GM12878 (cell line): ENCODE measurements around the gene BAZ2B. TPM values are rescaled to one million over a fixed set of nuclear protein-coding genes. Genes with fewer than 3 reads are reported as not detected.

Experiments used
- ATAC-seq: fragments of 200-7000 bp; cut with Tn5 transposase; 3 replicates; pipeline ENCODE4 v1.9.1; 2020; ENCODE audit warnings: mild to moderate bottlenecking, moderate library complexity
- BruUV-seq: library from RNA; stranded (reverse); fragments of 400-500 nt; replicated peaks from 2 replicates; lab custom pipeline; 2021; lab: Mats Ljungman, UMichigan
- CTCF ChIA-PET: fragments of 300-600 bp; sonication (Branson Sonifier 250); formaldehyde crosslinking; extraction: SDS; loops from one replicate; lab custom pipeline; 2021; ENCODE audit warnings: inconsistent platforms; lab: Yijun Ruan, JAX
- POLR2A ChIA-PET: fragments of 350-600 bp; formaldehyde crosslinking; extraction: SDS; loops from one replicate; lab custom pipeline; 2021; ENCODE audit warnings: inconsistent platforms; lab: Charles Lee
- RAD21 ChIA-PET: fragments of 300-600 bp; sonication (Branson Sonifier 250); formaldehyde crosslinking; loops from one replicate; lab custom pipeline; 2023; ENCODE audit warnings: antibody characterized with exemption; ENCODE audit not compliant: unreplicated experiment; lab: Charles Lee
- SMC1A ChIA-PET: fragments of 300-600 bp; sonication (Branson Sonifier 250); formaldehyde crosslinking; loops from one replicate; lab custom pipeline; 2023; ENCODE audit not compliant: unreplicated experiment, uncharacterized antibody; lab: Charles Lee
- DNase-seq: peaks from one replicate; pipeline ENCODE4 v3.0.0-alpha.2; 2011; ENCODE audit warnings: low read depth, low spot score
- FAIRE-seq: peaks from 3 replicates; lab custom pipeline; 2011; peaks lifted over from hg19 to GRCh38; lab: Jason Lieb, UNC
- H2AFZ ChIP-seq: 2 replicates; pipeline ENCODE4 v1.6.0; 2011; ENCODE audit warnings: low read depth, low read length, control low read depth; ENCODE audit not compliant: control insufficient read depth
- H3K27ac ChIP-seq: 2 replicates; pipeline ENCODE4 v1.5.1; 2011; ENCODE audit warnings: control low read depth; ENCODE audit not compliant: control insufficient read depth, insufficient read depth
- H3K27me3 ChIP-seq, 2 experiments: replicated peaks in 1 of 2; 2 replicates each; pipeline versions ENCODE4 v1.6.0 to v1.6.1; 2011; ENCODE audit warnings: low read length in 1 of 2; ENCODE audit not compliant: control insufficient read depth in 2 of 2, insufficient read depth in 2 of 2
- H3K36me3 ChIP-seq, 2 experiments: 2 replicates each; pipeline ENCODE4 v1.5.1; 2011; ENCODE audit warnings: low read length in 1 of 2; ENCODE audit not compliant: control insufficient read depth in 2 of 2, insufficient read depth in 2 of 2
- H3K4me1 ChIP-seq: 2 replicates; pipeline ENCODE4 v1.6.1; 2011; ENCODE audit warnings: mild to moderate bottlenecking, low read length, moderate library complexity, mixed read lengths; ENCODE audit not compliant: control insufficient read depth, insufficient read depth
- H3K4me2 ChIP-seq: 2 replicates; pipeline ENCODE4 v1.6.0; 2011; ENCODE audit warnings: control low read depth; ENCODE audit not compliant: control insufficient read depth, insufficient read depth
- H3K4me3 ChIP-seq: fragments of 200-600 bp; sonication (generic); 2 replicates; pipeline ENCODE4 v1.5.1; 2016
- H3K79me2 ChIP-seq: 2 replicates; pipeline ENCODE4 v1.6.0; 2011; ENCODE audit warnings: low read length; ENCODE audit not compliant: control insufficient read depth, insufficient read depth
- H3K9ac ChIP-seq: 2 replicates; pipeline ENCODE4 v1.8.0; 2011; ENCODE audit warnings: low read length, control low read depth, mixed read lengths; ENCODE audit not compliant: control insufficient read depth, insufficient read depth
- H3K9me3 ChIP-seq: replicated peaks from 3 replicates; pipeline ENCODE4 v1.5.1; 2011; ENCODE audit warnings: mild to moderate bottlenecking, low read length; ENCODE audit not compliant: control insufficient read depth, insufficient read depth
- H4K20me1 ChIP-seq: 2 replicates; pipeline ENCODE4 v1.6.0; 2011; ENCODE audit not compliant: control insufficient read depth, insufficient read depth
- ASH2L ChIP-seq: fragments of 300-600, 200-600 bp; sonication (generic); IDR thresholded peaks from 2 replicates; pipeline ENCODE4 v1.6.1; 2017; ENCODE audit warnings: low read depth, mild to moderate bottlenecking, borderline replicate concordance
- HDGF ChIP-seq: fragments of 450-650 bp; IDR thresholded peaks from 2 replicates; pipeline ENCODE4 v1.6.1; 2016; ENCODE audit warnings: antibody characterized with exemption
- IRF4 ChIP-seq: IDR thresholded peaks from 2 replicates; pipeline ENCODE4 v1.6.1; 2011; ENCODE audit warnings: low read depth, low read length
- KDM1A ChIP-seq: fragments of 200-600 bp; sonication (generic); IDR thresholded peaks from 2 replicates; pipeline ENCODE4 v1.6.1; 2016; ENCODE audit warnings: borderline replicate concordance
- NBN ChIP-seq: fragments of 450-650 bp; IDR thresholded peaks from 2 replicates; pipeline ENCODE4 v1.6.1; 2016
- NFIC ChIP-seq: IDR thresholded peaks from 2 replicates; pipeline ENCODE4 v1.6.1; 2012; ENCODE audit warnings: low read depth, mild to moderate bottlenecking, inconsistent platforms, low read length, moderate library complexity
- PML ChIP-seq: IDR thresholded peaks from 2 replicates; pipeline ENCODE4 v1.6.1; 2012; ENCODE audit warnings: low read length, inconsistent platforms
- YY1 ChIP-seq: IDR thresholded peaks from 2 replicates; pipeline ENCODE4 v1.6.1; 2011; ENCODE audit warnings: low read depth, mild to moderate bottlenecking, low read length
- in situ Hi-C: fragments of 300-500 bp; cut with MboI; formaldehyde crosslinking; loops from 9 replicates; pipeline ENCODE4 v1.14.3; 2018; ENCODE audit warnings: mixed read lengths
- intact Hi-C: fragments of 100-400 bp; cut with micrococcal nuclease; formaldehyde crosslinking; loops from one replicate; pipeline ENCODE4 v1.14.2; 2022; ENCODE audit not compliant: unreplicated experiment
- polyA plus RNA-seq, 11 experiments: library from polyadenylated mRNA; depleted of rRNA in 4 of 11; unstranded in 6 of 11; stranded (reverse) in 5 of 11; fragments of >200 nt; fragmentation: Nextera tagmentation in 4 of 11; fragmentation: Illumina TruSeq in 1 of 11; extraction: Ambion mirVana in 4 of 11; extraction: Trizol in 1 of 11; gene quantifications; 1 replicate in 1 of 11; 2 replicates in 10 of 11; pipeline versions ENCODE4 v1.2.1 to v1.2.3, GENCODE V29; 2011 to 2016; ENCODE audit warnings: inconsistent platforms in 2 of 11, missing spikeins in 2 of 11, low read depth in 1 of 11
- total RNA-seq, 4 experiments: library from RNA; depleted of rRNA in 3 of 4; stranded (reverse); fragments of >200 nt in 3 of 4; fragmentation: Illumina TruSeq in 1 of 4; extraction: Trizol in 1 of 4; gene quantifications; 2 replicates each; pipeline versions ENCODE4 v1.2.1 to v1.2.3, GENCODE V29; 2013 to 2021
- TF ChIP-seq, protein P1 (sequence below): fragments of 150-350 bp; IDR thresholded peaks from 2 replicates; pipeline ENCODE4 v1.6.1; 2016; ENCODE audit warnings: low read depth, low read length
- TF ChIP-seq, protein P2 (sequence below): IDR thresholded peaks from 2 replicates; pipeline ENCODE4 v1.6.1; 2011; ENCODE audit warnings: borderline replicate concordance, low read depth, mild to moderate bottlenecking, moderate library complexity, mixed read lengths, low read length; ENCODE audit not compliant: insufficient read depth; ENCODE audit errors: extremely low read length
- TF ChIP-seq, protein P3 (sequence below): fragments of 450-650 bp; formaldehyde crosslinking; IDR thresholded peaks from 2 replicates; pipeline ENCODE4 v1.4.0; 2022; ENCODE audit warnings: mild to moderate bottlenecking, moderate library complexity
- TF ChIP-seq, protein P4 (sequence below): fragments of 450-650 bp; IDR thresholded peaks from 2 replicates; pipeline ENCODE4 v1.6.1; 2016; ENCODE audit warnings: mild to moderate bottlenecking, moderate library complexity, borderline replicate concordance

Gene BAZ2B
- total and polyA plus RNA-seq, 10 of the 15 experiments (the other 5 are each of a cell fraction or from before 2014, with no cell fraction given) = 8.8 to 49.7 (median 24.7) TPM

DNA sequence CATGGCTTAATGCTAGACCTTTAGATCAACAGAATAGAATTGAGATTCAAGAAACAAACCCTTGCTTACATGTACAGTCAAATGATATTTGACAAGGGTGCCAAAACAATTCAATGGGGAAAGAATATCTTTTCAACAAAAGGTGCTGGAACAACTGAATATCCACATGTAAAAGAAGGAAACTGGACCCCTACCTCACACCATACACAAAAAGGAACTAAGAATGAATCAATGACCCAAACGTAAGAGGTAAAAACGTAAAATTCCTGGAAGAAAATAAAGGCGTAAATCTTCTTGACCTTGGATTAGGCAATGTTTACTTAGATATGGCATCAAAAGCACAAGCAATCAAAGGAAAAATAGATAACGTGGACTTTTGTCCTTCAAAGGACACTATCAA is 43.1 kb downstream of the BAZ2B start (continued):
- TF ChIP-seq, protein P1, sequence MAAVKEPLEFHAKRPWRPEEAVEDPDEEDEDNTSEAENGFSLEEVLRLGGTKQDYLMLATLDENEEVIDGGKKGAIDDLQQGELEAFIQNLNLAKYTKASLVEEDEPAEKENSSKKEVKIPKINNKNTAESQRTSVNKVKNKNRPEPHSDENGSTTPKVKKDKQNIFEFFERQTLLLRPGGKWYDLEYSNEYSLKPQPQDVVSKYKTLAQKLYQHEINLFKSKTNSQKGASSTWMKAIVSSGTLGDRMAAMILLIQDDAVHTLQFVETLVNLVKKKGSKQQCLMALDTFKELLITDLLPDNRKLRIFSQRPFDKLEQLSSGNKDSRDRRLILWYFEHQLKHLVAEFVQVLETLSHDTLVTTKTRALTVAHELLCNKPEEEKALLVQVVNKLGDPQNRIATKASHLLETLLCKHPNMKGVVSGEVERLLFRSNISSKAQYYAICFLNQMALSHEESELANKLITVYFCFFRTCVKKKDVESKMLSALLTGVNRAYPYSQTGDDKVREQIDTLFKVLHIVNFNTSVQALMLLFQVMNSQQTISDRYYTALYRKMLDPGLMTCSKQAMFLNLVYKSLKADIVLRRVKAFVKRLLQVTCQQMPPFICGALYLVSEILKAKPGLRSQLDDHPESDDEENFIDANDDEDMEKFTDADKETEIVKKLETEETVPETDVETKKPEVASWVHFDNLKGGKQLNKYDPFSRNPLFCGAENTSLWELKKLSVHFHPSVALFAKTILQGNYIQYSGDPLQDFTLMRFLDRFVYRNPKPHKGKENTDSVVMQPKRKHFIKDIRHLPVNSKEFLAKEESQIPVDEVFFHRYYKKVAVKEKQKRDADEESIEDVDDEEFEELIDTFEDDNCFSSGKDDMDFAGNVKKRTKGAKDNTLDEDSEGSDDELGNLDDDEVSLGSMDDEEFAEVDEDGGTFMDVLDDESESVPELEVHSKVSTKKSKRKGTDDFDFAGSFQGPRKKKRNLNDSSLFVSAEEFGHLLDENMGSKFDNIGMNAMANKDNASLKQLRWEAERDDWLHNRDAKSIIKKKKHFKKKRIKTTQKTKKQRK = no peak

DNA sequence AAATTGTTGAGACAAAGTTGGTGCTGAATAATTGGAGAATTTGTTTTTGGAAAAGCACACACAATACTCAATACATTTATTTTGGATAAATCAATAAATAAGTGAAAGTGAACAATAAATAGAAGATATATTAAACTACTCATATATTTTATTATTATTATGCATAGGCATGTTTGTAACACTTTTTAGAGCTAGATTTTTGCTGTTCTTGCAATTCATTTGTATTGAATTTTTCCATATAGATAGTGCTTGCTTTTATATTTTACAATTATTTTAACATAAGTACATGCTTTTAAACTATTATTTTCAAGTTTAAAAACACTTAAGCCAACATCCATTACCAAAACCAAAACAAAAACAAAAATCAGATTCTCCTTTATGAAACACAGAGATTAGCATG is 43.9 kb downstream of the BAZ2B start:
- ChIA-PET CTCF (no interaction called here), POLR2A (no interaction called here), SMC1A (no interaction called here)
- TF ChIP-seq YY1 = no peak
- no peak for TF ChIP-seq NFIC
- no peak for TF ChIP-seq ASH2L
- TF ChIP-seq KDM1A = no peak
- TF ChIP-seq PML = no peak
- TF ChIP-seq, protein P2, sequence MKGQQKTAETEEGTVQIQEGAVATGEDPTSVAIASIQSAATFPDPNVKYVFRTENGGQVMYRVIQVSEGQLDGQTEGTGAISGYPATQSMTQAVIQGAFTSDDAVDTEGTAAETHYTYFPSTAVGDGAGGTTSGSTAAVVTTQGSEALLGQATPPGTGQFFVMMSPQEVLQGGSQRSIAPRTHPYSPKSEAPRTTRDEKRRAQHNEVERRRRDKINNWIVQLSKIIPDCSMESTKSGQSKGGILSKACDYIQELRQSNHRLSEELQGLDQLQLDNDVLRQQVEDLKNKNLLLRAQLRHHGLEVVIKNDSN = no peak
- TF ChIP-seq IRF4 = no peak
- no peak for TF ChIP-seq HDGF
- TF ChIP-seq, protein P3, sequence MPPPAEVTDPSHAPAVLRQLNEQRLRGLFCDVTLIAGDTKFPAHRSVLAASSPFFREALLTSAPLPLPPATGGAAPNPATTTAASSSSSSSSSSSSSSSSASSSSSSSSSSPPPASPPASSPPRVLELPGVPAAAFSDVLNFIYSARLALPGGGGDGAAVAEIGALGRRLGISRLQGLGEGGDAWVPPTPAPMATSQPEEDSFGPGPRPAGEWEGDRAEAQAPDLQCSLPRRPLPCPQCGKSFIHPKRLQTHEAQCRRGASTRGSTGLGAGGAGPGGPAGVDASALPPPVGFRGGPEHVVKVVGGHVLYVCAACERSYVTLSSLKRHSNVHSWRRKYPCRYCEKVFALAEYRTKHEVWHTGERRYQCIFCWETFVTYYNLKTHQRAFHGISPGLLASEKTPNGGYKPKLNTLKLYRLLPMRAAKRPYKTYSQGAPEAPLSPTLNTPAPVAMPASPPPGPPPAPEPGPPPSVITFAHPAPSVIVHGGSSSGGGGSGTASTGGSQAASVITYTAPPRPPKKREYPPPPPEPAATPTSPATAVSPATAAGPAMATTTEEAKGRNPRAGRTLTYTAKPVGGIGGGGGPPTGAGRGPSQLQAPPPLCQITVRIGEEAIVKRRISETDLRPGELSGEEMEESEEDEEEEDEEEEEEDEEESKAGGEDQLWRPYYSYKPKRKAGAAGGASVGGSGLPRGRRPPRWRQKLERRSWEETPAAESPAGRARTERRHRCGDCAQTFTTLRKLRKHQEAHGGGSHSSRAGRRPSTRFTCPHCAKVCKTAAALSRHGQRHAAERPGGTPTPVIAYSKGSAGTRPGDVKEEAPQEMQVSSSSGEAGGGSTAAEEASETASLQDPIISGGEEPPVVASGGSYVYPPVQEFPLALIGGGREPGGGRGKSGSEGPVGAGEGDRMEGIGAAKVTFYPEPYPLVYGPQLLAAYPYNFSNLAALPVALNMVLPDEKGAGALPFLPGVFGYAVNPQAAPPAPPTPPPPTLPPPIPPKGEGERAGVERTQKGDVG (CRISPR knock-in tag) = no peak
- TF ChIP-seq, protein P4, sequence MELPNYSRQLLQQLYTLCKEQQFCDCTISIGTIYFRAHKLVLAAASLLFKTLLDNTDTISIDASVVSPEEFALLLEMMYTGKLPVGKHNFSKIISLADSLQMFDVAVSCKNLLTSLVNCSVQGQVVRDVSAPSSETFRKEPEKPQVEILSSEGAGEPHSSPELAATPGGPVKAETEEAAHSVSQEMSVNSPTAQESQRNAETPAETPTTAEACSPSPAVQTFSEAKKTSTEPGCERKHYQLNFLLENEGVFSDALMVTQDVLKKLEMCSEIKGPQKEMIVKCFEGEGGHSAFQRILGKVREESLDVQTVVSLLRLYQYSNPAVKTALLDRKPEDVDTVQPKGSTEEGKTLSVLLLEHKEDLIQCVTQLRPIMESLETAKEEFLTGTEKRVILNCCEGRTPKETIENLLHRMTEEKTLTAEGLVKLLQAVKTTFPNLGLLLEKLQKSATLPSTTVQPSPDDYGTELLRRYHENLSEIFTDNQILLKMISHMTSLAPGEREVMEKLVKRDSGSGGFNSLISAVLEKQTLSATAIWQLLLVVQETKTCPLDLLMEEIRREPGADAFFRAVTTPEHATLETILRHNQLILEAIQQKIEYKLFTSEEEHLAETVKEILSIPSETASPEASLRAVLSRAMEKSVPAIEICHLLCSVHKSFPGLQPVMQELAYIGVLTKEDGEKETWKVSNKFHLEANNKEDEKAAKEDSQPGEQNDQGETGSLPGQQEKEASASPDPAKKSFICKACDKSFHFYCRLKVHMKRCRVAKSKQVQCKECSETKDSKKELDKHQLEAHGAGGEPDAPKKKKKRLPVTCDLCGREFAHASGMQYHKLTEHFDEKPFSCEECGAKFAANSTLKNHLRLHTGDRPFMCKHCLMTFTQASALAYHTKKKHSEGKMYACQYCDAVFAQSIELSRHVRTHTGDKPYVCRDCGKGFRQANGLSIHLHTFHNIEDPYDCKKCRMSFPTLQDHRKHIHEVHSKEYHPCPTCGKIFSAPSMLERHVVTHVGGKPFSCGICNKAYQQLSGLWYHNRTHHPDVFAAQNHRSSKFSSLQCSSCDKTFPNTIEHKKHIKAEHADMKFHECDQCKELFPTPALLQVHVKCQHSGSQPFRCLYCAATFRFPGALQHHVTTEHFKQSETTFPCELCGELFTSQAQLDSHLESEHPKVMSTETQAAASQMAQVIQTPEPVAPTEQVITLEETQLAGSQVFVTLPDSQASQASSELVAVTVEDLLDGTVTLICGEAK = no peak
- TF ChIP-seq NBN = no peak

More for the DNA sequence above, 43.9 kb downstream of the BAZ2B start:
- DNase-seq (no peak), ATAC-seq (no peak), FAIRE-seq (no peak)
- Histone ChIP-seq H3K9ac (no peak overlapping the region), H3K79me2 (no peaks in the 10 kb centered on the region), H3K36me3 (no peaks in the 10 kb centered on the region), H3K4me1 (no peaks in the 10 kb centered on the region), H3K4me2 (no peak overlapping the region), H3K27me3 (no peaks in the 10 kb centered on the region), H2AFZ (no peak overlapping the region), H3K27ac (no peak overlapping the region), H3K4me3 (no peak overlapping the region), H4K20me1 (no peaks in the 10 kb centered on the region), H3K9me3 (peaks cover 3% of the 10 kb centered on the region; the same call in 1 of the 3 replicates)
- RAD21 ChIA-PET = no interaction called here
- in situ Hi-C loops = no loop called here
- intact Hi-C loops = no loop called here
- no TSS peak for BruUV-seq
